Fibroblast of the aortic adventitia (primary cell): ENCODE results near the gene PIM2. TPM values are rescaled to one million over a fixed set of nuclear protein-coding genes. Genes with fewer than 3 reads are reported as not detected.

Source experiments
- DNase-seq: peaks from one replicate; pipeline ENCODE4 v3.0.0-alpha.2; 2010; ENCODE audit warnings: low read depth
- H3K4me3 ChIP-seq: 2 replicates; pipeline ENCODE4 v1.5.1; 2011; ENCODE audit warnings: low read depth, mild to moderate bottlenecking, control low read depth, low read length, moderate library complexity
- total RNA-seq: library from RNA; depleted of rRNA; stranded (reverse); fragments of >200 nt; gene quantifications from 2 replicates; pipeline ENCODE4 v1.2.3, GENCODE V29; 2012; ENCODE audit warnings: low replicate concordance
- TF ChIP-seq, protein P1 (sequence below): IDR thresholded peaks from 2 replicates; pipeline ENCODE4 v1.5.1; 2011; ENCODE audit warnings: mild to moderate bottlenecking, low read length, control low read depth, inconsistent platforms; ENCODE audit not compliant: insufficient read depth

Gene PIM2
- total RNA-seq, 1 donor = 5.0 TPM

DNA sequence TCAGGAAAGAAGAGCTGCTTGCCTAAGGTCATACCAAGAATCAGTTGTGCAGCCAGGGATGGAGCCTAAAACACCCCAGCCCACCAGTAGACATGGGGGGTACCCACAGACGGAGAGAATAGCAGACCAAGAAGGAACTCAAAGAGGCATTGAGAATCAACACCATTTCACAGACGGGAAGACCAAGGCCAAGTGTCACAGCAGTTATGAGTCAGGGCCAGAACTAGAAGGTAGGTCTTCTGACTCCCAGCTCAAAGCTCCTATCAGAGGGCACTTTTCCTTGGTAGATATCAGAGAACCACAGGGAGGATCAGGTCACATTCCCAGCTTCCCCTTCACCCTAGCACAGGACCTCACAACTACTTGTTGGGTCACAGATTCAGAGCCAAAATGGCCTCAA lies 24.1 kb upstream of the PIM2 start:
- no peak for DNase-seq
- TF ChIP-seq, protein P1, sequence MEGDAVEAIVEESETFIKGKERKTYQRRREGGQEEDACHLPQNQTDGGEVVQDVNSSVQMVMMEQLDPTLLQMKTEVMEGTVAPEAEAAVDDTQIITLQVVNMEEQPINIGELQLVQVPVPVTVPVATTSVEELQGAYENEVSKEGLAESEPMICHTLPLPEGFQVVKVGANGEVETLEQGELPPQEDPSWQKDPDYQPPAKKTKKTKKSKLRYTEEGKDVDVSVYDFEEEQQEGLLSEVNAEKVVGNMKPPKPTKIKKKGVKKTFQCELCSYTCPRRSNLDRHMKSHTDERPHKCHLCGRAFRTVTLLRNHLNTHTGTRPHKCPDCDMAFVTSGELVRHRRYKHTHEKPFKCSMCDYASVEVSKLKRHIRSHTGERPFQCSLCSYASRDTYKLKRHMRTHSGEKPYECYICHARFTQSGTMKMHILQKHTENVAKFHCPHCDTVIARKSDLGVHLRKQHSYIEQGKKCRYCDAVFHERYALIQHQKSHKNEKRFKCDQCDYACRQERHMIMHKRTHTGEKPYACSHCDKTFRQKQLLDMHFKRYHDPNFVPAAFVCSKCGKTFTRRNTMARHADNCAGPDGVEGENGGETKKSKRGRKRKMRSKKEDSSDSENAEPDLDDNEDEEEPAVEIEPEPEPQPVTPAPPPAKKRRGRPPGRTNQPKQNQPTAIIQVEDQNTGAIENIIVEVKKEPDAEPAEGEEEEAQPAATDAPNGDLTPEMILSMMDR = no peak
- no peak overlapping the region for H3K4me3 ChIP-seq

DNA sequence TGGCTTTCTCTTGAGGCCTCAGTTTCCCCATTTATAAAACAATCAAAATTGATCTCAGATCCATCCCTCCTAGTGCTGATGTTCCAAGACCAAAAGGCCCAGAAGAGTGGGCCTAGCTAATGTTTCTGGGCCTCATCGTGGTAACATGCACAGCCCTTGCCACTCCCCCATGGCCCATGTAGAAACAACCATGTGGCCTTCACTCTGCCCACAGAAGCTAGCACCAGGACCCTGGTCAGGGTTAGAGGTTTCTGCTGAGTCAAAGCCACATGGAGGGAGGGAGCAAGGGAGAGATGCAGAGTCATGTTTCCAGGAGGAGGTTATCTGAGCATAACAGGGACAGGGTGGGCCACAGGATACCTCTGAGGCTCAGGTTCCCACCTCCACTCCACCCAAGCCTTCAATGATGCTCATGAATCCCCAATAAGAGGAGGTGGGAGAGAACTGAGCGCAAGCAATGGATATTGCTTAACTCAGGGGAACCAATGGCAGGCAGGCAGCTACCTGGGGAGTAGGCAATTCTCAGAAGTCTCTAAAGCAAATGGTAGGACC lies 21.7 kb upstream of the PIM2 start:
- DNase-seq = no peak

DNA sequence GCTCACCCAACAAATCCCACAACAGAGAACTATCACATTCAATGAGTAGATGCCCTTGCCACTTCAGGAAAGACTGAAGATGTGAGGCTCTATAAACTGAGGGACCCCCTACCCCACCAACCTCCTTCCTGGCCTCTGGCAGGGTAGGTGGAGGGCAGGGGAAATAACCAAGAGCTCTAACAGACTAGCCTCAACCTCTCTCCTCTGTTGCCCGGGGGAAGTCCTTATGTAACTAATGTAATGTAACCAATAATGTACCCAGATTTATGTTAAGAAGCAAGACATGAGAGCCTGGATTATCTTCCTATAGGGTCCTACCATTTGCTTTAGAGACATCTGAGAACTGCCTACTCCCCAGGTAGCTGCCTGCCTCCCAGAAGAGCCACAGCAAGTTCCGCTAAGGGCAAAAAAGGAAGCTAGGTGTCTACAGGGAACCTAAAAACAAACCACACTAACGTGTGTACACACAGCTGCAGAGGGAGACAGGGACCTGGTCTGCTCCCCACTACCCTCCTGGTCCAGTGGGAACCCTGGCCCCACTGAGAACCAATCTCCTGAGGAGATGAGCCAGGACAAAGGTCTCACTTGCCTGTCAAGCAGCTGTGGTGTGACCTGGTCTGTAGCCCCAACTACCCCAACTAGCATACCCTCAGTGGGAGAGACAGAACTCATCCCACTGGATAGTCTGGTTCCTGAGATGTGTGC lies 20.9 kb upstream of the PIM2 start:
- TF ChIP-seq, protein P1 = no peak
- H3K4me3 ChIP-seq = no peak overlapping the region
- DNase-seq = no peak

More for the DNA sequence above, 21.7 kb upstream of the PIM2 start:
- no peak overlapping the region for H3K4me3 ChIP-seq
- TF ChIP-seq, protein P1 = no peak

DNA sequence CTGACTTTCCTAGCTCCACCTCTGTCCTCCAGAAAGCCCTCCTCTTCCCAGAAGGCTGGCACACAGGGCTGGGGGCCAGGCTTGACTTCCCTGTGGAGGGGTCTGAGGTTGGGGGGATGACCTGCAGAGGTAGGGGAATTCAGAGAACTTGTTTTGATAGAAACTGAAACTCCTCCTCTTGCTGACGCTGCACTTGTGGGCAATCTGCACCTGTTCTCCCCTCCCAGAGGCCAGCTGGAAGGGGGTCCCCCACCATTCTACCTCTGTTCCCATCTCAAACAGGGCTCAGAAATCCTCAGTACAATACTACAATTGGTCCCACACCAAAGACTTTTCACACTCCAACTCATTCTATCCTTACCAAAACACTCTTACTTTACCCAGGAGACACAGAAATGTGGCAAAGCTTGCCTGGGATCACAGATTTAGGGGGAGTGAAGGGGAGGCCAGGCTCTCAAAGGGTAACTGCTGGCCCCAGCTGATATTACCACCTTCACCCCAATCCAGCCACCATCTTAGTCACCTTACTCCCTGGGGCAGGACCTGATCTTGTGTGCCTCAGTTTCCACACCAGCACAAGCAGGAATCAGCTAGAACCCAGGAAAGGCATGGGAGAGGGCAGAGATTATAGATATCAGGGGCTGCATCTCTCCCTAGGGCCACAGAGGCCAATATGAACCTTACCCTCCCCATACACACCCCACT lies 20.0 kb upstream of the PIM2 start:
- DNase-seq = no peak

DNA sequence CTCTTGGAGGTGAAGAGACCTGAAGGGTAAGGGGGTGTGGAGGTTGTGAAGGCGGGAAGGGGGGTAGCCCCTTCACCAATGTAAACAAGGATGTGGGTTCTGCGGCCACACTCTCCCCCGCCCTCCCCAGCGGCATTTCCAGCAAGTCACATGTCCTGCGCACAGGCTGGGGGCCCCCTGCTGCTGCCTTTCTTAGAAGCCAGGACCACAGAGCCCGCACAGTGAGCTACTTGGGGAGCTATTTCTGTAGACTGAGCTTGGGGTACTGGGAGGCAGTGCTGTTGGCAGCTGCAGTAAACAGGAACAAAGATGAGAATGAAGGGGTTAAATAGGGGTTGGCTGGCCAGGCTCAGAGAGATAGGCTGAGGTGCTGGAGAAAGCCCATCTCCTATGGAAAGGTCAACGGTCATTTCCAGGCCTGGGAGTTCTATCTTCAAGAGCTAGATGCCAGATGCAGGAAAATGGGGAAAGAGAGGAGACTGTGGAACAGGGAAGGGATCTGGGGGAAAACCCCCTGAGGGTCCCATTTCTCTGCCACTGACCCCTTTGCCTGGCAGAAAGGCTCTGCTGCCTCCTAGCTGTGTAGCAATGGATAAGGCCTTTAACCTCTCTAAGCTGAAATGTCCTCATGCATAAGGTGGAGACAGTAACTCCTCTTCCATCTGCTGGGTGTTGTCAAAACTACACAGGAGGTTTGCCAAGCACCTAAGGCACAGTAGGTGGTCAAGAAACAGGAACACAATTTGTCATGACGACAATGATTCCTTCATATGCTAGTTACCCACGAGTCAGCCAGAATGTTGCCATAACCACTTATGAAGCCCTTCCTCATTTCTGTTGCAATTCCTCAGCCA lies 18.5 kb upstream of the PIM2 start:
- no peak for DNase-seq
- H3K4me3 ChIP-seq = no peak overlapping the region
- TF ChIP-seq, protein P1 = no peak

More for the DNA sequence above, 20.0 kb upstream of the PIM2 start:
- TF ChIP-seq, protein P1 = no peak
- H3K4me3 ChIP-seq = no peak overlapping the region

DNA sequence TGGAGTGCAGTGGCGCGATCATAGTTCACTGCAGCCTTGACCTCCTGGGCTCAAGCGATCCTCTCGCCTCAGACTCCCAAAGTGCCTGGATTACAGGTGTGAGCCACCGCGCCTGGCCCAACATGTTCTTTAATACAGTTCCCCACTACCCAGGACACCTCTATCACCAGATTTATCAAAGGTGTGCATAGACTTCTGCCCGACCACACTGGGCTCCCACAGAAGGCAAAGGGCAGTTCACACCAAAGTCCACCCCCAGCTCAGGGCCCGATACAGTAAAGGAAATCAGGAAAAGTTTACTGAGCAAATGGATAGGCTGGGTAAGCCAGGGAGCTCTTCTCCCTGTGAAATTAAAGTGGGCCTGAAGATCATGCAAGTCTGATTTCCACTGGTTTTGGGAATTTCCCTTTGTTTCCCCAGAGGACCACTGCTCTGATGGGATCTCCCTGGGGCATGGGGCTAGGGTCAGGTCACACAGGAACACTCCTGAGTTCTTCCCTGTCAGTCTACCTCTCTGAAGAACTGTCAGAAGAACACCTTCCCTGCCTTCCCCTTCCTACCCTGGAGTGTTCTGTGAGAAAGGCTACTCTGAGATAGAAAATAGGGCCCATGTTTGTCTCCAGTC lies 17.7 kb upstream of the PIM2 start:
- no peak overlapping the region for H3K4me3 ChIP-seq
- TF ChIP-seq, protein P1 = no peak
- no peak for DNase-seq
